AG08396 (cell line): Measurements from ENCODE around the gene C6orf120.
A peak's percentile ranks its signal among the peaks of the same experiment; 100 is the strongest.

Experiments used
- DNase-seq: peaks from one replicate; pipeline ENCODE4 v3.0.0; 2012; ENCODE audit warnings: low spot score, mixed read lengths

C6orf120 gene

DNA sequence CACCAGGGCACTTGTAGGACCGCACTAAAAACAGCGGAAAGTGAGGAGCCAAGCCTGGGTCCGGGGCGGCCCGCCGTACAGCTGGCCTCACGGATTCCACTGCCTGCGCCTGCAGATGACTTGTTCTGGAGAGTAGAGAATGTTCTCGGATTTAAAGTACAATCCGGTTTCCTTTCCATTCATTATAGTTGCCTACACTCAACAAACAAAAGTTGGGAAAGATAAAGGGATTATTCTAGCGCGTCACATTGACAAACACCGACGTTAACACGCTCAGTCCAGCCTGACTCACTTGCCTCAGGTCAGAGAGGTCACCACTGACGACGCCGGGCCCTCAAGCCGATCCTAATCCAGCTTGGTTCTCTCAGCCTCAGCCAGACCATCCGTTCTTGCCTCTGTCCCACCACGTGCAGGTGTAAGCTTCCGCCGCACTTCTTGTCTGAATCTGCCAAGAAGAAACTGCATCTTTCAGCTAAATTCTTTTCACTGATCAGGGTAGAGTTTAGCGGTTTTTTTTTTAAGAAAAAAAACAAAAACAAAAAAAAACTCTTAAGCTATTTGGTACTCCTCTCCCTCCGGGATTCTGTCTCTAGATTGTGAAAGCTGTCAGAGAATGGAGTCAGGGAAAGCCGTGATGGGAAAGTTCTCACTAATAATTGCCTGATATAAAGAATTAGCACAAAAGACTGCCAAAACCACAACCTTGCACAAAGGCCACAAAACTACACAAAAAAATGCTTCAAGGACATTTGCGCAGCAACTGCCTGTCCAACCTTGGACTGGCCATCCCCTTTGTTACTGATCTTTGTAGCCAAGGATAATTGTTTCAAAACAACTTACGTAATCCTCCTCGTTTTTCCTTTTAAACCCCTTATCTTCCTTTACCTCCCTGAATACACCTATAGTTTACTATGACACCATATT lies 23.5 kb downstream of the C6orf120 start:
- DNase-seq: peak; percentile 77

DNA sequence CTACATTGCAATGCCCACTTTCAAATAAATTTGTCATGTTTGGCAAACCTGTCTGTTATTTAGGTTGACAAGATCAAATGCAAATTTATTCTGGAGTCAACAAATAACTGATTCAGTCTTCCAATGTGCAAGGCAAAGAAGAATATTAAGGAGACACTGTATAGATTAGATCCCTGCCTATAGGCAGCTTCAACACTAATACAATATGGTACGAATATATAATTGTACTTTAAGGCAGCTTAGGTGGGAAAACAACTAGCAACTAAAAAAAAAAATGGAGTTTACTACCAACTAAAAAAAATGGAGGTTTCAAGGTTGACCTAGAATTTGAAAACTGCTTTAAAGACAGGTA lies 24.1 kb downstream of the C6orf120 start:
- no peak for DNase-seq

DNA sequence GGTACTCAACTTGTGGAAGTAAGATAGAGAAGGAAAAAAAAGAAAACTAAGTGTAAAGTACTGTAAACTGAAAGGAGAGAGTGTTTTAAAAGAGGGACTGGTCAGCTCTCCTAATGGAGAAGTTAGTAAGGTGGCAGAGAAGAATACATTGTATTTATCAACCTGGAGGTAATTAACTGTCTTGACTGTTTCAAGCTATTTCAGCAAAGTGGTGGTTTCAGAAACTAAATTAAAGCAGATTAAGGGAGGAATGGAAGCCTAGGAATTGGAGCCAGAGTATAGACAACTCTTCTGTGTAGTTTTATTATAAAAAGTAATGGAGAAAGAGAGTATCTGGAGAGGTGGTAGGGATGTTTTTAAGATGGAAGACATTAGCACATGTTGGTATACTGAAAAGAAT lies 25.0 kb downstream of the C6orf120 start:
- no peak for DNase-seq

GRCh38 chr6:169729961-169730360 lies 28.0 kb downstream of the C6orf120 start:
- no peak for DNase-seq

DNA sequence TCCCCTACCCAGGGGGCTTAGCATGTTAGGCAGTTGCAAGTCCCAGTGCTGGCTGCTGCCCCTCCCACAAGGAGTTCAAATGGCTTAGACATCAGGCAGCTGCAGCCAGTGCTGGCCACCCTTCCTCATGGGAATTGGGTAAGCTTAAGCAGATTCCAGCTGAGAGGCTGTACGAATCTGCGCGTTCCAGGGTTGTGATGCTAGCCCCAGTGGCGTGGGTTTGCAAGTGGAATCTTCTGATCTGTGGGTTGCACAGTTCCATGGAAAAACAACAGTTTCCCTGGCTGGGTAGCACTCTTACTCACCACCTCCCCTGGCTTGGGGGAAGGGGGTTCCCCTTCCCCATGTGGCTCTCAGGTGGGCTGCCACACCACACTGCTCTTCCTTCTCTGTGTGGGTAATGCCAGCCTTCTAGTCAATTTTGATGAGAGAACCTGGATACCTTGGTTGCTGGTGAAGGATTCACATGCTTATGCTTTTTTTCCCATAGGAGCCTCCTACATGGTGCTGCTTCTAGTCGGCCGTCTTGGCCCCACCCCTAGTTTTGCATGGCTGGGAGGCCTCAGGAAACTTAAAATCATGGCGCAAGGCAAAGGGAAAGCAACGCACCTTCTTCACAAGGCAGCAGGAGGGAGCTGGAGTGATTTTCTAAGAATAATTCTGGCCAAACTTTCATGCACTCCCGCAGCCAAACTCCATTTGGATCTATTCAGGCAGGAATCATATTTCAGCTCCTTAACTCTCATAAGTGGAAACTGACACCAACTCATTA lies 36.5 kb downstream of the C6orf120 start:
- no peak for DNase-seq

DNA sequence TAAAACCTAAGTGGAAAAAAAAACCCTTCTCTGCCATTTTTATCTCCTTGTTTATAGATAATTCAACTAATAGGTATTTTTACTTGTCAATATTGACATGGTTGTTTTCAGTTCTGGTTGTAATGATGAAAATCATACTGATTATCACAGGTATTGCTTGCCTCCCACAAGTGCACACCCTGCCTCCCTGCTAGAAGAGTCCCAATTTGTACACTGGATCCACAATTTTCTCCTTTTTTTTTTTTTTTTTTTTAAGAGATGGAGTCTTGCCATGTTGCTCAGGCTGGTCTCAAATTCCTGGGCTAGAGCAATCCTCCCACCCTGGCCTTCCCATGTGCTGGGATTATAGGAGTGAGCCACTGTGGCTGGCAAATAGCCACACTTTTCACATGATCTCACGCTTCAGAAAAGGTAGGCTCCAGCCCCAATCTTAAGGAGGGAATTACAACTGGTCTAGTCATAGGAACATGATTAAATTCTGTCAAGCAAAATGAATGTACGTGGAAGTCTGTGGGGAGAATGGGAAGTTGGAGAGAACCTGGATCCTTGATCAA lies 37.1 kb downstream of the C6orf120 start:
- no peak for DNase-seq

GRCh38 chr6:169741344-169741743 lies 39.4 kb downstream of the C6orf120 start:
- DNase-seq: no peak

- no peak for DNase-seq
Observed at GRCh38 chr6:169745405-169745804, 43.5 kb downstream of the C6orf120 start.

GRCh38 chr6:169746556-169746955 lies 44.6 kb downstream of the C6orf120 start:
- no peak for DNase-seq

DNA sequence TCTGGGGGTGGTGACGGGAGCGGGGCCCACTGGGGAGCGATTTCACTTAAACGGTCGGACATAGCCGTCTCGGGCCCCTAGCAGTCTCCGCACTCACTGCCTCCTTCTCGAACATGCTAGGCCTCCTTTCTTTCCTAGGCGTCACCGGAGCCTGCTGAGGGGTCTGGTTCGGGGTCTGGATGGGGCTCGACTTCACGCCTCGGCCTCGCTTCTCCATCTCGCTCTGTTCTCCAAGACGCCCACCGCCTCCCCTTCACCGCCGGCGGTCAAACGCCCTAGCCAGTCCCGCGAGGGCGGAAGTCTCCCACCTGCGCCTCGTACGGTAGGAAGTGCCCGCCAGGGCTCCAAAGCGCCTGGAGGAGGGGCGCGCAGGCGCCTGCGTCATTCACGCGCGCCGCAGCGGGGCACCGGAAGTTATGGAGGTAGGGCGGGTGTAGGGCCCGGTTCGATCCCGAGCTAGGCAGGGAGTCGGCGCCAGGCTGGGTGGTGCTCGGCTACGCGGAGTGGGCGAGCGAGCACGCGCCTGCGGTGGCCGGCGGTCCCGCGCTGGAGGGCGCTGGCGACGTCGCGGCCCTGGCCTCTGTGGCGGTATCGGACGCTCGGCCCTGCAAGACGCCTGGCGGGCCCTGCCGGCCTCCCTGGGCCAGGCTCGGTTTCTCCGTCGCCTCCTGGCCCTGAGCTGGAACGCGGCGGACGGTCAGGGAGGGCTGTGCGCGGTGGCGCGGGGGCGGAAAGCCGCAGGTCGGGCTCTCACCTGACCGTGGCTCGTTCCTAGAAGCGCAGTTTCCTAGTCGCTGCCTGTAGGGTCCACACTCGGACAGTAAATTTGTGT lies 49.5 kb downstream of the C6orf120 start, which contains the start of the genes DYNLT2 and ERMARD:
DYNLT2 (minus strand) TSS at position 331 of the 832 bp plus-strand sequence; CDS start at position 217, 114 bp downstream.
ERMARD (plus strand) TSS at position 381 of the 832 bp plus-strand sequence; CDS start at position 417, 36 bp downstream.
- DNase-seq: peak; percentile 96

- DNase-seq: peak; percentile 12
Observed at GRCh38 chr6:169752074-169752623, 50.2 kb downstream of the C6orf120 start.
